Activated naive CD4-positive, alpha-beta T cell (primary cell): ENCODE data around the gene PPP4R3A.
A peak's percentile ranks its signal among the peaks of the same experiment; 100 is the strongest.
"Not testable (repeated sequence)": the region's sequence is repeated elsewhere in the genome, so short reads cannot be mapped to it uniquely, and the experiment has no call there.

Source experiments
- DNase-seq, 4 experiments: peaks; one replicate each; lab custom pipeline; 2025; lab: John Stamatoyannopoulos, UW

The PPP4R3A gene

DNA sequence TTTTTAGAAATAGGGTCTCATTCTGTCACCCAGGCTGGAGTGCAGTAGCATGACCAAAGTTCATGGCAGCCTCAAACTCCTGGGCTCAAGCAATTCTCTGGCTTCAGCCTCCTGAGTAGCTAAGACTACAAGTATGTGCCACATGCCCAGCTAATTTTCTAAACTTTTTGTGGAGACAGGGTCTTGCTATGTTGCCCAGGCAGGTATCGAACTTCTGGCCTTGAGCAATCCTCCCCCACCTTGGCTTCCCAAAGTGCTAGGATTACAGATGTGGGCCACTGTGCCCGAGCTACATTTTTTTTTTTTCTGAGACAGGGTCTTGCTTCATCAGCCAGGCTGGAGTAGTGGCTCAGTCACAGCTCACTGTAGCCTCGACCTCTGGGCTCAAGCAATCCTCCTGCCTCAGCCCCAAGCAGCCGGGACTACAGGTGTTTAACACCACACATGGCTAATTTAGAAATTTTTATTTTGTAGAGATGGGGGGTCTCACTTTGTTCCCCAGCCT is 7.1 kb downstream of the PPP4R3A start:
- no peak for DNase-seq

- DNase-seq = no peak
These were observed 7.9 kb downstream of the PPP4R3A start for GRCh38 chr14:91501951-91502930.

- DNase-seq = no peak
These were observed 8.8 kb downstream of the PPP4R3A start for GRCh38 chr14:91501348-91501747.

GRCh38 chr14:91496790-91497189 is 13.3 kb downstream of the PPP4R3A start:
- no peak for DNase-seq

GRCh38 chr14:91494392-91495065 is 15.6 kb downstream of the PPP4R3A start:
- DNase-seq = not testable (repeated sequence)

- no peak for DNase-seq
These were observed 16.9 kb downstream of the PPP4R3A start for GRCh38 chr14:91493169-91493568.

- no peak for DNase-seq
These were observed 25.4 kb downstream of the PPP4R3A start for GRCh38 chr14:91484744-91485143.

DNA sequence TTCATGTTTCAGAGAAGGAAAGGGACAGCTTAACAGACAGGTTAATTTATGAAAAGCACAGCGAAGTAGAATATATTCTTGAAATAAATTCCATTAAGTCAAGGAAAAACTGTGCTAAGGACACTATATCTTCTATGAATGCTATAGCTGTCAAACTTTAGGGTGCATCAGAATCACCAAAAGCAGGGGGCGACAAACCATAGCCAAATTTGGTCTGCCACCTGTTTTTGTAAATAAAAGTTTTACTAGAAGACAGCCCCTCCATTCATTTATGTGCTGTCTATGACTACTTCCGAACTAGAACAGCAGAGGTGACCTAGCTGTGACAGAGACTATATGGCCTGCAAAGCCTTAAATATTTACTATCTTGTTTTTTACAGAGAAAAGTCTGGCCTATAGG is 25.9 kb downstream of the PPP4R3A start:
- DNase-seq = peak in 1 of 4 experiments; percentile 2

- no peak for DNase-seq
These were observed 27.7 kb downstream of the PPP4R3A start for GRCh38 chr14:91482263-91483013.

- DNase-seq = no peak
These were observed 32.7 kb downstream of the PPP4R3A start for GRCh38 chr14:91477388-91477787.

- DNase-seq = no peak
These were observed 37.1 kb downstream of the PPP4R3A start for GRCh38 chr14:91473046-91473445.

DNA sequence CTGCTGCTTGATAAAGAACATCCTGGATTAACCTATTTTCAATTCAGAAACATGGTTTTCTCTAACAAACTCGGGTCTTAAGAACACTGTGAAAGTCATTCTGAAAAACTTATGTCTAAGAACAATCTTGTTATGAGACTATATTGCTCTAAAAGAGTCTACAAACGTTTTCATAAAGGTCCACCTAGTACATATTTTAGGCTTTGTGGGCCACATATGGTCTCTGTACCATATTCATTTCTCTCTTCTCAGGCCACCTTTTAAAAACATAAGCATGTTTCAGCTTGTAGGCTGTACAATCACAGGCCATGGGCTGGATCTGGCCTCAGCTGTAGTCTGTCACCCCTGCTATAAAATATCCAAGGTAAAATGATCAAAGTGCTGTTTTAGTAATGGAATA is 39.9 kb downstream of the PPP4R3A start:
- DNase-seq = no peak

DNA sequence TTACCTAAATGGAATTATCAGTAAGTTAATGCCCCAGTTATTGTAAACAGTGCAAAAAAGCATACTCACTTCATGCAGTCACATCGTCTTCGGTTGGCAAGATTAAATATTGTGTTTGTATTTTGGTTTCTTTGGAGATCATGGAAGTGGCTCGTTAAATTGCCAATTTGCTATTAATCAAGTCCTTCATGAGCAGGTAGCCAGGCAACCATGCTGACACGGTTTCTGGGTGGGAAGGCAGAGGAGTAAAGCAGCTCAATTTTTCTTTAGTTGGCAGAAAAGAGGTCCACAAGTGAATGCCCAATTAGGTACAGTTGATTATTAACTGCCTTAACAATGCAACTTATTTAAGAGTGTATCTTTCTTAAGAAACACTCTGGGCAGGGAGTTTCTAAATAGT is 43.9 kb downstream of the PPP4R3A start:
- no peak for DNase-seq

- DNase-seq = no peak
These were observed 45.4 kb downstream of the PPP4R3A start for GRCh38 chr14:91464615-91465205.

DNA sequence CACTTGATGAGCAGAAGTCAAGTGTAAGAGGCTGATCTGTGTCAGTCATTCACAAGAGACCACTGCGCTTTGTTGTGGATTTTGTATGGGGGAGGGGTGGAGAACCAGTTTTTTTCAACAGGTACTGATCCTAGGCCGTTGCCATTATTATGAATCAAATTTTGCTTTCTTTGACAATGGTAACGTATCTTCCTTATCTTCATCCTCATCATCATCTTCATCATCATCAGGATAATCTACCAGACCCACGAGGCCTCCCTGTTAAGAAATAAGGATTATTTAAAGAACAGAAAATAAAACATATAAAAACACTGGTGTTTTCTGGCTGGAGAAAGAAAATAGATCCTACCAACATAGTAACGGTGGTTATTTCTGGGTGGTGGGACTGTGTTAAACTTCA is 51.5 kb downstream of the PPP4R3A start:
- no peak for DNase-seq

DNA sequence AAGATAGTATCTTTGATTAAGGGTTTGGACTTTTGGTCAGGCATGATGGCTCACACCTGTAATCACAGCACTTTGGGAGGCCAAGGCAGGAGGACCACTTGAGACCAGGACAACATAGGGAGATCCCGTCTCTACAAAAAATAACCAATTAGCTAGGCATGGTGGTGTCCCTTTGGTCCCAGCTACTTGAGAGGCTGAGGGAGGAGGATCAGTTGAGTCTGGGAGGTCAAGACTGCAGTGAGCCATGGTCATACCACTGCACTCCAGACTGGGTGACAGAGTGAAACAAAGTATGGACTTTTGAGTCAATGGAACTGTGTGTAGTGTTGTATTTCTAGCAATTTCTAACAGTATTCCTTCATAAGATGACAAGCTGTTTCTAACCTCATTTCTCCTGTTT is 53.8 kb downstream of the PPP4R3A start:
- no peak for DNase-seq

DNA sequence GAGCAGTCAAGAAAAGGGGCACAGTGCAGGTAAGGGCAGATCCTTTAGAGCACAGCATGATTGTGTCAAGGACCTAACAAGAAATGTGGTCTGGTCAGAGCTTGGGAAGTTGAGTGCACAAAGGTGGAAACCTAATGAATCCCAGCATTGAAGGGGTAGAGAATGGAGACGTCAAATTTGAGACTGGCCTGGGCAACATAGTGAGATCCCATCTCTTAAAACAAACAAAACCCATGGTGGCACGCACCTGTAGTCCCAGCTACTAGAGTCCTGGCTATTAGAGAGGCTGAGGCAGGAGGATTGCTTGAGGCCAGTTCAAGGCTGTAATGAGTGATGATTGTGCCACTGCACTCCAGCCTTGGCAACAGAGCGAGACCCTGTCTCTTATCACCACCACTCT is 55.5 kb downstream of the PPP4R3A start:
- no peak for DNase-seq

DNA sequence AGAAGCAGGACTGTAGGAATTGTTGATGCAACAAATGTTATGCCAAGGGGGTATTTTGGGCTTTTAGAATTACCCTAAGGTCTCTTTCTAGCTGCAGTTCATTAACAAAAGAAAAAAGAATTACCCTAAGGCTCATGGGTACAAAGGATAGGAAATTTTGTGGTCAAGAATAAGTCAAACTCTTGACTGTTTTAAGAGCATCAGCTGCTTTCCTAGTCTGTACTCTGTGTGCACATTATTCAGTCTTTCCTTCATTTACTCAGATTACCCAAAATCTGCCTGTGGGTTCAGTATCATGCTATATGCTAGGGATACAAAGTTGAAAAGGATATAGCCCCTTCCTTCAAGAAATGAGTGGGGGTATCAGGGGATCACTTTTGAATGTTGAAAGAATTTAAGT is 56.0 kb downstream of the PPP4R3A start:
- no peak for DNase-seq

DNA sequence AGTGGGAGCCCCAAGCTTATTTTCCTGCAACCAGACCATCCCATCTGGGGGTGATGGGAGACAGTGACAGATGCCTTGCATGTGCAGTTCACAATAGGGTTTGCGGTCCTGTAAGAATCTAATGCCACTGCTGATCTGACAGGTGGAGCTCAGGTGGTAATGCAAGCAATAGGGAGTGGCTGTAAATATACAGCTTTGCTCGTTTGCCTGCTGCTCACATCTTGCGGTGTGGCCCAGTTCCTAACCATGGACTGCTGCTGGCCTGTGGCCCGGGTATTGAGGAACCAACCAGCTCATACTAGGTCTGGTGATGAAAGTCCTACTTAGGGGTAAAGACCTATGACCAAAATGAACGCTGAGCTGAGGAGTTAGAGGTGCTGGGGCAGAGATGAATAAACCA is 56.4 kb downstream of the PPP4R3A start:
- no peak for DNase-seq

GRCh38 chr14:91444335-91445020 is 65.6 kb downstream of the PPP4R3A start:
- no peak for DNase-seq

GRCh38 chr14:91439345-91439744 is 70.8 kb downstream of the PPP4R3A start:
- no peak for DNase-seq
